GM12873 (cell line): ENCODE data around the gene KCTD21.

ENCODE experiments used
- CTCF ChIP-seq: IDR thresholded peaks from 2 replicates; pipeline ENCODE4 v1.5.1; 2012; ENCODE audit warnings: low read depth, mild to moderate bottlenecking, moderate library complexity, low read length, control low read depth; ENCODE audit not compliant: insufficient read depth; ENCODE audit errors: missing control alignments

The KCTD21 gene

GRCh38 chr11:78220218-78221157, 32.1 kb upstream of the KCTD21 start:
- TF ChIP-seq CTCF, result no peak

GRCh38 chr11:78219493-78220217, 31.2 kb upstream of the KCTD21 start:
- no peak for TF ChIP-seq CTCF

GRCh38 chr11:78218707-78219492, 30.5 kb upstream of the KCTD21 start:
- TF ChIP-seq CTCF, result no peak

GRCh38 chr11:78217650-78218541, 29.5 kb upstream of the KCTD21 start:
- TF ChIP-seq CTCF, result no peak

GRCh38 chr11:78216571-78217287, 28.3 kb upstream of the KCTD21 start:
- TF ChIP-seq CTCF, result no peak

- no peak for TF ChIP-seq CTCF
Measured at GRCh38 chr11:78216021-78216420, 27.6 kb upstream of the KCTD21 start.
